ENCODE data around the gene STRIP2. TPM values are rescaled to one million over a fixed set of nuclear protein-coding genes. Genes with fewer than 3 reads are reported as not detected.

The STRIP2 gene
- total and polyA plus RNA-seq, 9 of the 15 experiments (the other 6 are each of a cell fraction or from before 2014, with no cell fraction given), result 10.1 to 81.8 (median 42.3) TPM

- WGBS (ENCODE audit: insufficient coverage, low coverage, missing lambda C conversion rate), result 77% methylated on average over 4 of the region's 4 CpGs
- DNase-seq (ENCODE audit: extremely low read depth in 1 of 4, low spot score in 3 of 4), result no peak
- Histone ChIP-seq H3K9me1 (ENCODE audit: control insufficient read depth, insufficient read depth, low read length) (no peaks in the 10 kb centered on the region), H3K4me2 (ENCODE audit: insufficient read depth, low read length) (no peak overlapping the region), H3K79me2 (ENCODE audit: control insufficient read depth, insufficient read depth, low read length) (no peaks in the 10 kb centered on the region), H3K9me3 (replicated peaks; ENCODE audit: control insufficient read depth, insufficient read depth, low read depth, low read length) (no peaks in the 10 kb centered on the region), H3K9ac (ENCODE audit: insufficient read depth in 1 of 2, low read depth in 2 of 2, low read length in 2 of 2) (no peak overlapping the region), H3K36me3 (ENCODE audit: control insufficient read depth, insufficient read depth, low read length) (no peaks in the 10 kb centered on the region), H3K27me3 (ENCODE audit: control insufficient read depth in 2 of 2, insufficient read depth in 2 of 2, low read length in 2 of 2) (no peaks in the 10 kb centered on the region), H2AFZ (ENCODE audit: low read depth, low read length) (no peak overlapping the region), H3K4me3 (no peak overlapping the region), H4K20me1 (replicated peaks; ENCODE audit: control insufficient read depth, insufficient read depth, low read length) (no peaks in the 10 kb centered on the region), H3K27ac (ENCODE audit: extremely low read depth, low read depth, low read length) (no peak overlapping the region), H3K4me1 (replicated peaks in 1 of 2; ENCODE audit: control insufficient read depth in 2 of 2, insufficient read depth in 2 of 2, low read length in 2 of 2) (no peaks in the 10 kb centered on the region)
- ChIA-PET CTCF (ENCODE audit: low intra/inter-chr PET ratio) (no interaction called here), POLR2A (interaction anchor here (0.7 to 1.5 kb wide), 2 partner anchors 16 to 434 kb away, joined by 3 to 6 read pairs; no protein-coding TSS in a partner anchor)
- no peak for FAIRE-seq
- no peak for ATAC-seq
- no TSS peak for BruUV-seq (replicated peaks)
- intact Hi-C loops (cut with micrococcal nuclease), result no loop called here
- in situ Hi-C loops (cut with MboI), result no loop called here
- TF ChIP-seq KLF1 (tag; IDR thresholded peaks at IDR 0.05) (no peak), RBM14 (IDR thresholded peaks at IDR 0.05; ENCODE audit: borderline replicate concordance, insufficient read depth, low read depth, low read length) (no peak), EGR1 (conservative IDR thresholded peaks at IDR 0.05) (no peak), HDGF (IDR thresholded peaks at IDR 0.05) (no peak), CBFA2T3 (IDR thresholded peaks at IDR 0.05) (no peak), TBL1XR1 (IDR thresholded peaks at IDR 0.05; ENCODE audit: low read length in 2 of 2) (no peak), VEZF1 (CRISPR knock-in tag; IDR thresholded peaks at IDR 0.05) (no peak), ZNF232 (CRISPR knock-in tag; IDR thresholded peaks at IDR 0.05) (no peak), WHSC1 (IDR thresholded peaks at IDR 0.05; ENCODE audit: low read length) (no peak), BHLHE40 (IDR thresholded peaks at IDR 0.05; ENCODE audit: low read length) (no peak)
- TF ChIP-seq, protein P1, sequence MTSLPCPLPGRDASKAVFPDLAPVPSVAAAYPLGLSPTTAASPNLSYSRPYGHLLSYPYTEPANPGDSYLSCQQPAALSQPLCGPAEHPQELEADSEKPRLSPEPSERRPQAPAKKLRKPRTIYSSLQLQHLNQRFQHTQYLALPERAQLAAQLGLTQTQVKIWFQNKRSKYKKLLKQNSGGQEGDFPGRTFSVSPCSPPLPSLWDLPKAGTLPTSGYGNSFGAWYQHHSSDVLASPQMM (CRISPR knock-in tag; IDR thresholded peaks at IDR 0.05), result no peak
- TF ChIP-seq, protein P2, sequence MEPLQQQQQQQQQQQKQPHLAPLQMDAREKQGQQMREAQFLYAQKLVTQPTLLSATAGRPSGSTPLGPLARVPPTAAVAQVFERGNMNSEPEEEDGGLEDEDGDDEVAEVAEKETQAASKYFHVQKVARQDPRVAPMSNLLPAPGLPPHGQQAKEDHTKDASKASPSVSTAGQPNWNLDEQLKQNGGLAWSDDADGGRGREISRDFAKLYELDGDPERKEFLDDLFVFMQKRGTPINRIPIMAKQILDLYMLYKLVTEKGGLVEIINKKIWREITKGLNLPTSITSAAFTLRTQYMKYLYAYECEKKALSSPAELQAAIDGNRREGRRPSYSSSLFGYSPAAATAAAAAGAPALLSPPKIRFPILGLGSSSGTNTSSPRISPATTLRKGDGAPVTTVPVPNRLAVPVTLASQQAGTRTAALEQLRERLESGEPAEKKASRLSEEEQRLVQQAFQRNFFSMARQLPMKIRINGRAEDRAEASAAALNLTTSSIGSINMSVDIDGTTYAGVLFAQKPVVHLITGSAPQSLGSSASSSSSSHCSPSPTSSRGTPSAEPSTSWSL (CRISPR knock-in tag; IDR thresholded peaks at IDR 0.05; ENCODE audit: borderline replicate concordance), result no peak
- TF ChIP-seq, protein P3, sequence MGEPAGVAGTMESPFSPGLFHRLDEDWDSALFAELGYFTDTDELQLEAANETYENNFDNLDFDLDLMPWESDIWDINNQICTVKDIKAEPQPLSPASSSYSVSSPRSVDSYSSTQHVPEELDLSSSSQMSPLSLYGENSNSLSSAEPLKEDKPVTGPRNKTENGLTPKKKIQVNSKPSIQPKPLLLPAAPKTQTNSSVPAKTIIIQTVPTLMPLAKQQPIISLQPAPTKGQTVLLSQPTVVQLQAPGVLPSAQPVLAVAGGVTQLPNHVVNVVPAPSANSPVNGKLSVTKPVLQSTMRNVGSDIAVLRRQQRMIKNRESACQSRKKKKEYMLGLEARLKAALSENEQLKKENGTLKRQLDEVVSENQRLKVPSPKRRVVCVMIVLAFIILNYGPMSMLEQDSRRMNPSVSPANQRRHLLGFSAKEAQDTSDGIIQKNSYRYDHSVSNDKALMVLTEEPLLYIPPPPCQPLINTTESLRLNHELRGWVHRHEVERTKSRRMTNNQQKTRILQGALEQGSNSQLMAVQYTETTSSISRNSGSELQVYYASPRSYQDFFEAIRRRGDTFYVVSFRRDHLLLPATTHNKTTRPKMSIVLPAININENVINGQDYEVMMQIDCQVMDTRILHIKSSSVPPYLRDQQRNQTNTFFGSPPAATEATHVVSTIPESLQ (CRISPR knock-in tag; IDR thresholded peaks at IDR 0.05), result no peak
- TF ChIP-seq, protein P4, sequence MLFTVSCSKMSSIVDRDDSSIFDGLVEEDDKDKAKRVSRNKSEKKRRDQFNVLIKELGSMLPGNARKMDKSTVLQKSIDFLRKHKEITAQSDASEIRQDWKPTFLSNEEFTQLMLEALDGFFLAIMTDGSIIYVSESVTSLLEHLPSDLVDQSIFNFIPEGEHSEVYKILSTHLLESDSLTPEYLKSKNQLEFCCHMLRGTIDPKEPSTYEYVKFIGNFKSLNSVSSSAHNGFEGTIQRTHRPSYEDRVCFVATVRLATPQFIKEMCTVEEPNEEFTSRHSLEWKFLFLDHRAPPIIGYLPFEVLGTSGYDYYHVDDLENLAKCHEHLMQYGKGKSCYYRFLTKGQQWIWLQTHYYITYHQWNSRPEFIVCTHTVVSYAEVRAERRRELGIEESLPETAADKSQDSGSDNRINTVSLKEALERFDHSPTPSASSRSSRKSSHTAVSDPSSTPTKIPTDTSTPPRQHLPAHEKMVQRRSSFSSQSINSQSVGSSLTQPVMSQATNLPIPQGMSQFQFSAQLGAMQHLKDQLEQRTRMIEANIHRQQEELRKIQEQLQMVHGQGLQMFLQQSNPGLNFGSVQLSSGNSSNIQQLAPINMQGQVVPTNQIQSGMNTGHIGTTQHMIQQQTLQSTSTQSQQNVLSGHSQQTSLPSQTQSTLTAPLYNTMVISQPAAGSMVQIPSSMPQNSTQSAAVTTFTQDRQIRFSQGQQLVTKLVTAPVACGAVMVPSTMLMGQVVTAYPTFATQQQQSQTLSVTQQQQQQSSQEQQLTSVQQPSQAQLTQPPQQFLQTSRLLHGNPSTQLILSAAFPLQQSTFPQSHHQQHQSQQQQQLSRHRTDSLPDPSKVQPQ (CRISPR knock-in tag; IDR thresholded peaks at IDR 0.05; ENCODE audit: borderline replicate concordance), result no peak
Measured at GRCh38 chr7:129385598-129385997, 48.6 kb upstream of the STRIP2 start.

Measured in K562 (cell line).